Ectodermal cell (in vitro differentiated cells): ENCODE measurements around the gene GPR180.

Experiments used
- H3K27ac ChIP-seq: 2 replicates; pipeline ENCODE4 v1.7.0; 2013; ENCODE audit warnings: mild to moderate bottlenecking, low read depth, low read length; ENCODE audit not compliant: insufficient read depth, poor library complexity, severe bottlenecking
- H3K27me3 ChIP-seq: 2 replicates; pipeline ENCODE4 v1.7.0; 2013; ENCODE audit warnings: mild to moderate bottlenecking, low read length; ENCODE audit not compliant: insufficient read depth, control insufficient read depth, poor library complexity, severe bottlenecking
- H3K36me3 ChIP-seq: one replicate; pipeline ENCODE4 v1.7.0; 2013; ENCODE audit warnings: low read length; ENCODE audit not compliant: control insufficient read depth, insufficient read depth
- H3K4me1 ChIP-seq: one replicate; pipeline ENCODE4 v1.7.0; 2013; ENCODE audit warnings: low read length; ENCODE audit not compliant: control insufficient read depth, insufficient read depth
- H3K4me3 ChIP-seq: 2 replicates; pipeline ENCODE4 v1.7.0; 2013; ENCODE audit warnings: low read depth, low read length, control low read depth; ENCODE audit not compliant: insufficient read depth
- H3K9me3 ChIP-seq: 2 replicates; pipeline ENCODE4 v1.7.0; 2013; ENCODE audit warnings: mild to moderate bottlenecking, low read length, moderate library complexity; ENCODE audit not compliant: control insufficient read depth
- WGBS, 2 experiments: methylation state at CpG; one replicate each; pipeline ENCODE4 v1.1.7; 2013; ENCODE audit warnings: missing lambda C conversion rate in 2 of 2; 5-methylcytosine and 5-hydroxymethylcytosine counted together

The GPR180 gene

GRCh38 chr13:94679614-94680013 lies 78.0 kb downstream of the GPR180 start:
- WGBS, 2 experiments, result 84 to 89% methylated on average over 6 of the region's 6 CpGs
- no peak overlapping the region for H3K4me3 ChIP-seq
- peaks cover 9% of the 10 kb centered on the region for H3K4me1 ChIP-seq
- H3K27ac ChIP-seq, result no peak overlapping the region
- no peaks in the 10 kb centered on the region for H3K9me3 ChIP-seq
- no peaks in the 10 kb centered on the region for H3K36me3 ChIP-seq
- no peaks in the 10 kb centered on the region for H3K27me3 ChIP-seq

- Histone ChIP-seq H3K27me3 (no peaks in the 10 kb centered on the region), H3K4me3 (no peak overlapping the region), H3K27ac (no peak overlapping the region), H3K36me3 (no peaks in the 10 kb centered on the region), H3K9me3 (no peaks in the 10 kb centered on the region), H3K4me1 (peaks cover 9% of the 10 kb centered on the region)
- WGBS, 2 experiments, result 94 to 100% methylated on average over 2 of the region's 2 CpGs
These were observed 80.6 kb downstream of the GPR180 start for GRCh38 chr13:94682229-94682628.

GRCh38 chr13:94683409-94683808 lies 81.8 kb downstream of the GPR180 start:
- WGBS, 2 experiments, result 63 to 70% methylated on average over 4 to 5 of the region's 5 CpGs
- H3K27ac ChIP-seq, result no peak overlapping the region
- no peaks in the 10 kb centered on the region for H3K27me3 ChIP-seq
- no peak overlapping the region for H3K4me3 ChIP-seq
- no peaks in the 10 kb centered on the region for H3K4me1 ChIP-seq
- H3K9me3 ChIP-seq, result no peaks in the 10 kb centered on the region
- H3K36me3 ChIP-seq, result no peaks in the 10 kb centered on the region
